Stimulated activated CD4-positive, alpha-beta T cell treated with anti-CD3 and anti-CD28 coated beads, Interleukin-15, amount 100 ng/mL, for 24 hours (primary cell): ENCODE results near the gene SBNO1.
"Not testable (repeated sequence)": the region's sequence is repeated elsewhere in the genome, so short reads cannot be mapped to it uniquely, and the experiment has no call there.

Source experiments
- DNase-seq: peaks from one replicate; pipeline ENCODE4 v3.0.0-alpha.2; 2020

SBNO1 gene

GRCh38 chr12:123364532-123365024 is at the start of gene SBNO1:
Gene SBNO1, minus strand, starts transcription at chr12:123364847. Its CDS starts 14,406 bp downstream, at chr12:123350441.
- DNase-seq, result peak; percentile 92

- DNase-seq, result no peak
Measured at GRCh38 chr12:123410041-123410412, 45.4 kb upstream of the SBNO1 start.

GRCh38 chr12:123409284-123410040 is 44.8 kb upstream of the SBNO1 start:
- DNase-seq, result not testable (repeated sequence)

- DNase-seq, result not testable (repeated sequence)
Measured at GRCh38 chr12:123408619-123409018, 44.0 kb upstream of the SBNO1 start.

DNA sequence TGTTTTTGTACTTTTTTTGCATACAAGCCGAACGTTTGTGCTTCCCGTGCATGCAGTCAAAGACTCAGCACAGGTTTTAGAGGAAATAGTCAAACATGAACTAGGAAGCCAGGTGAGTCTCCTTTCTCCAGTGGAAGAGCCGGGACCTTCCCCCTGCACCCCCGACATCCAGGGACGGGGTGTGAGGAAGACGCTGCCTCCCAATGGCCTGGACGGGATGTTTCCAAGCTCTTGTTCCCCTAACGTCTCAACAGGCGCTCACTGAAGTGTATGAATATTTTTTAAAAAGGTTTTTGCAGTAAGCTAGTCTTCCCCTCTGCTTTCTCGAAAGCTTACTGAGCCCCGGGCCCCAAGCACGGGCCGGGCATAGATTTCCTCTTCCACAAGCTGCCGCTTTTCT is 43.3 kb upstream of the SBNO1 start:
- DNase-seq, result not testable (repeated sequence)

GRCh38 chr12:123407269-123407668 is 42.6 kb upstream of the SBNO1 start:
- DNase-seq, result not testable (repeated sequence)

DNA sequence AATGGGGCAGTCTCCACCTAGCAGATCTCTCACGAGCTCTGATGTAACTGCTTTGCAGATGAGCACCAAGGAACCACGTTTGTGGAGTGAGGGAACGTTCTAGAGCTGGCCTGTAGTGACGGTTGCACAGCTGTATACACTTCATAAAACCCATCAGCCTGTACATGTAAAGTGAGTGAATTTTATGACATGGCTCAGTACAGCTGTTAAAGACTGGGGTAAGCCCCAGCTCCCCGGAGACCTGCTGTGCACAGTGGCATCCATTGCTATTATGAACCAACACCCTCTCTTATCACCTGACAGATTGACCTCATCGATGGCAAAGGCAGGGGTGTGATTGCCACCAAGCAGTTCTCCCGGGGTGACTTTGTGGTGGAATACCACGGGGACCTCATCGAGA is 39.9 kb upstream of the SBNO1 start:
- no peak for DNase-seq

GRCh38 chr12:123401753-123402683 is 37.4 kb upstream of the SBNO1 start:
- DNase-seq, result no peak

GRCh38 chr12:123399255-123399617 is 34.6 kb upstream of the SBNO1 start:
- DNase-seq, result no peak

- no peak for DNase-seq
Measured at GRCh38 chr12:123398550-123399254, 34.1 kb upstream of the SBNO1 start.

GRCh38 chr12:123398177-123398549 is 33.5 kb upstream of the SBNO1 start:
- DNase-seq, result no peak

DNA sequence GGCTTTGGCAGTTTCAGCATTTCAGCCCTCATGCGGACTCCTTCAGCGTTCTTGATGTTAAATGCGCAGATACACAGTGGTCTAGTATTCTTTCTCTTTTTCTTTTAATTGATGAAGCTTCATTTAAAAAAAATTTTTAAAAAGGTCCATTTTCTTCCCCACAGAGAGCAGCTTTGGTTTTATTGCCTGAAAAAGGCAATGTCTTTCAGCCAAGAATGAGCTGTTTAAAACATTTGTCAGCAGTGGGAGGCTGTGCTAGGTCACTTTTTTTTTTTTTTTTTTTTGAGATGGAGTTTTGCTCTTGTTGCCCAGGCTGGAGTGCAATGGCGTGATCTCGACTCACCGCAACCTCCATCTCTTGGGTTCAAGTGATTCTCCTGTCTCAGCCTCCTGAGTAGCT is 32.8 kb upstream of the SBNO1 start:
- no peak for DNase-seq

- no peak for DNase-seq
Measured at GRCh38 chr12:123396954-123397353, 32.3 kb upstream of the SBNO1 start.

GRCh38 chr12:123396543-123396942 is 31.9 kb upstream of the SBNO1 start:
- DNase-seq, result no peak

- no peak for DNase-seq
Measured at GRCh38 chr12:123395236-123395635, 30.6 kb upstream of the SBNO1 start.

GRCh38 chr12:123393747-123394146 is 29.1 kb upstream of the SBNO1 start:
- no peak for DNase-seq

DNA sequence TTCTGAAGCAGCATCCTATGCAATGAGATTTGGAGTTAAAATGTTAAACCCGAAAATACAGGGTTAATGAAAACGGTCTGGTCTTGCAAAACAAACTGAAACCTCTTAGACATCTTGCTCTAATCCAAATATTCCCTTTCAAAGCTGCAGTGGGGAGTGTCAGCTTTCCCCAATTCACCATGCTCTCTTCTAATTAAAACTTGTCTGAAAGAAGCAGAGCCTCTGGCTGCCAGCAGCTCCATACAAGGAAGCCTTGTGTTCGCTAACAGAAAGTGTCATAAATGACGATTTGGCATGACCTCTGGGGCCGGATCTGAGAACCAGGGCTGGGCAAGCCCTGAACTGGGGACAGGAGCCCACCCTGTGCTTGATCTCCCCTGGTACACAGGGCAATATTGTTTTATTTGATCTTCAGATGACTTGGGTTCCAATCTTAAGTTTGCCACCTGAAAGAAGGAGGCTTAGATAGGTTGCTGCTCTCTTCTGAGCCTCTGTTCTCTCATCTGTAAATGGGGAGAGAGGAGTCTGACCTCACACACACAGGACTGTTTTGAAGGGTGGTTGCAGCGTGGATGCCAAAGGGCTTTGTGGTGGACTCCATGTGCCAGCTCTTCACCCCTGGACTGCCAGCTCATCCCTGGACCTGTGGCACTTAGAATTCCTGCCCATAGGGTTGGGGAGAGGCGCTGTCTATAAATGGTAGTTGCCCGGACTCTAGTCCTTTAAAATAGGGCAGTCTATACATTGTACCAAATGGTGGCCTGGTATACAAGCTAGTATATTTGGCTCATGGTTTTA is 27.1 kb upstream of the SBNO1 start:
- DNase-seq, result no peak

DNA sequence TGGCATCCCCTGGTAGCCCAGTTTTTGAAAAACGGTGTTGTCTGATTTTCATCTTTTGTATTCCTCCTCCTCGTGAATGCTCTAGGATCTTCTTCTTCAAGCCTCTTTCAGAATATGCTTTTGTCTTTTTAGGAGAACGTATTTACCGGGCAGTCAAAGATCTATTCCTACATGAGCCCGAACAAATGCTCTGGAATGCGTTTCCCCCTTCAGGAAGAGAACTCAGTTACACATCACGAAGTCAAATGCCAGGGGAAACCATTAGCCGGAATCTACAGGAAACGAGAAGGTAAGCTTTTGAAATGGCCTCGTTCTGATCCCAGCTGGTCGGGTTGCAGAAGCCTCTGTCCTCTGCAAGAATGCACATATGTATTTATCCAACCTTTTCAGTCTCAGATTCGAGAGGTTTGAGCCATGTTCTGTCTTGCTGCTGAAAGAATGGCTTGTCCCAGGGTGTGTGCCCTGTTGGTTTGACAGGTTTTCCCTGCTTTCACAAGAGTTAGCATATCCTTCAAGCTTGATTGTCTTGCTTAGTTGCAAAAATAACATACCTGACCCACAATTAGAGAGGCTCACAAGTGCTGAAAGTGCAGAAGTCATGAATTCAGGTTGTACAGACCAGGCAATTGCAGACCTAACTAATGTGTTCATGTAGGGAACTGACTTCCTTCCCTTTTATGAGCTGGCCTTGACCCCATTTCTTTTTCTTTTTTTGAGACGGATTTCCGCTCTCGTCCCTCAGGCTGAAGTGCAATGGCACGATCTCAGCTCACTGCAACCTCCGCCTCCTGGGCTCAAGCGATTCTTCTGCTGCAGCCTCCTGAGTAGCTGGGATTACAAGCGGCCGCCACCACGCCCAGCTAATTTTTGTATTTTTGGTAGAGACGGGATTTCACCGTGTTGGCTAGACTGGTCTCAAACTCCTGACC is 26.1 kb upstream of the SBNO1 start:
- DNase-seq, result no peak

DNA sequence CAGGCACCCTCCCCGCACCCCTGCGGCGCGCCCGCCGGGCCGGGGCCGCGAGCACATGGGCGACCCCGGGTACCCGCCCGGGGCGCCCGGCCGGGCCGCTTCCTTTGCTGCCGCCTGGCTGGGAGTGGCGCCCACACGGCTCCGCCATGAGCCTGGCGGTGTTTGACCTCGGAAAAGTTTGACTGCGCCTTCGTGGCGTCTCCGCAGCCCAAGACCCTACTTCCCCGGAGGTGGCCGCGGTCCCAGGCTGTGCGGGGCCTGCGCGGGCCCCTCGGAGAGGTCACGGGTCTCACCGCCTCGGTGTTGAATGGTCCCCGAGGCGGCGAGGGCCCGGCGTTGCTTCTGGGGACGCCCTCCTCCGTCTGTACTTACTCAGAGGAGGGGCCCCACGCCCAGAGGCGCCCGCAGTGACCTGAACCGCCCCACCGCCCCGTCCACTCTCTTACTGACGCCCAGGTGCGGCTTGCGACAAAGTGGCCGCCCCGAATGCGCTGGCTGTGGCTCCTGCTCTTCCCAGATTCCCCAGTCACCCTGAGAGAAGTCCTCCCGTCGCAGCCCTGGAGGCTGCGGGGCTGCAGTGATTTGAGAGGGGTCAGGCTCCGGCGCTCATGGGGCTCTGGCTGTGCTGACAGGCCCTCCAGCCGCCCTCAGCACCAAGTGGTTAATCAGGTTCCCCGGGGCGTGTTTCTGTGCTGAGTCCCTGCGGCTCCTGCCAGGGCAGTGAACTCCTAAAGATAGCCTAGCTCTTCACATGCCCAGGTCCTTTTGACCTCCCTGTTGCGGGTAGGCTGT is 25.1 kb upstream of the SBNO1 start:
- peak; percentile 55 for DNase-seq

- peak; percentile 30 for DNase-seq
Measured at GRCh38 chr12:123388951-123389559, 24.4 kb upstream of the SBNO1 start.
